Measurements from ENCODE around the gene PLOD2.

- TF ChIP-seq POLR2A (IDR thresholded peaks at IDR 0.05; ENCODE audit: low read depth, low read length), result no peak
- TF ChIP-seq POLR2AphosphoS5 (IDR thresholded peaks at IDR 0.05; ENCODE audit: low read depth, low read length), result no peak
Measured at GRCh38 chr3:146115619-146116018, 45.4 kb downstream of the PLOD2 start.
